ENCODE results near the gene MCM6.
A peak's percentile ranks its signal among the peaks of the same experiment; 100 is the strongest.

The MCM6 gene

DNA sequence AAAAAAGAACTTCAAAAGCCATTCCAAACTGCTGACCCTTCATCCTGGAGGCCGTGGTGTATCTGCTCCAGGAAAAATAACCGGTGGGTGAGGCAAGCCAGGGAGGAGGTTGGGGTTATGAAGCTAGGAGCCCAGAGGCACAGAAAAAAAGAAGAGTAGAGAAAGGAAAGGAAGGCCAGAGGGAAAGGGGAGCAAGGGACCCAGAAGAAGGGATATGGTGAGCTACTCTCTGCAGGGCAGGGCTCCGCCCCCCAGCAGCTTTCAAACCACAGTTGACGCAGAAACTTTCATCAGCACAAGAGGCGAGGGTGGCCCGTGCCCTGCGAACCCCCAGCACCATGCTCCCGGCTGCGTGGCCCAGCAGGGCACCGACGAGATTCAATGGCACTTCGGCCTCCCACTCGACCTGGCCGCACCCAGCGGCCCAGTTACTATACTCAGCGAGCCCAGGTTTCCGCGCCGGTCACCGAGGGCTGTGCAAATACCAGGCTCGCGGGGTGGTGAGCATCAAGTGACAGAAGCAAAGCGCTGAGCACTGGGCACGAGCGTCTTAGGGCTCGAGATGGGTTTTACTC lies 665 bp downstream of the MCM6 start:
- ChIA-PET POLR2A (interaction anchor here (1.8 kb wide), 1 partner anchor 36 kb away, joined by 5 read pairs; no protein-coding TSS in a partner anchor), CTCF (interaction anchor here (0.7 kb wide), 2 partner anchors 9 to 78 kb away, joined by 3 read pairs; no protein-coding TSS in a partner anchor)
- H3K4me3 ChIP-seq (ENCODE audit: low read depth, low read length) = peak overlapping the region; percentile 72
- DNase-seq (ENCODE audit: low read depth, low spot score) = no peak
- TF ChIP-seq, protein P1, sequence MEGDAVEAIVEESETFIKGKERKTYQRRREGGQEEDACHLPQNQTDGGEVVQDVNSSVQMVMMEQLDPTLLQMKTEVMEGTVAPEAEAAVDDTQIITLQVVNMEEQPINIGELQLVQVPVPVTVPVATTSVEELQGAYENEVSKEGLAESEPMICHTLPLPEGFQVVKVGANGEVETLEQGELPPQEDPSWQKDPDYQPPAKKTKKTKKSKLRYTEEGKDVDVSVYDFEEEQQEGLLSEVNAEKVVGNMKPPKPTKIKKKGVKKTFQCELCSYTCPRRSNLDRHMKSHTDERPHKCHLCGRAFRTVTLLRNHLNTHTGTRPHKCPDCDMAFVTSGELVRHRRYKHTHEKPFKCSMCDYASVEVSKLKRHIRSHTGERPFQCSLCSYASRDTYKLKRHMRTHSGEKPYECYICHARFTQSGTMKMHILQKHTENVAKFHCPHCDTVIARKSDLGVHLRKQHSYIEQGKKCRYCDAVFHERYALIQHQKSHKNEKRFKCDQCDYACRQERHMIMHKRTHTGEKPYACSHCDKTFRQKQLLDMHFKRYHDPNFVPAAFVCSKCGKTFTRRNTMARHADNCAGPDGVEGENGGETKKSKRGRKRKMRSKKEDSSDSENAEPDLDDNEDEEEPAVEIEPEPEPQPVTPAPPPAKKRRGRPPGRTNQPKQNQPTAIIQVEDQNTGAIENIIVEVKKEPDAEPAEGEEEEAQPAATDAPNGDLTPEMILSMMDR (IDR thresholded peaks at IDR 0.05; ENCODE audit: insufficient read depth, low read length, missing control alignments) = no peak

DNA sequence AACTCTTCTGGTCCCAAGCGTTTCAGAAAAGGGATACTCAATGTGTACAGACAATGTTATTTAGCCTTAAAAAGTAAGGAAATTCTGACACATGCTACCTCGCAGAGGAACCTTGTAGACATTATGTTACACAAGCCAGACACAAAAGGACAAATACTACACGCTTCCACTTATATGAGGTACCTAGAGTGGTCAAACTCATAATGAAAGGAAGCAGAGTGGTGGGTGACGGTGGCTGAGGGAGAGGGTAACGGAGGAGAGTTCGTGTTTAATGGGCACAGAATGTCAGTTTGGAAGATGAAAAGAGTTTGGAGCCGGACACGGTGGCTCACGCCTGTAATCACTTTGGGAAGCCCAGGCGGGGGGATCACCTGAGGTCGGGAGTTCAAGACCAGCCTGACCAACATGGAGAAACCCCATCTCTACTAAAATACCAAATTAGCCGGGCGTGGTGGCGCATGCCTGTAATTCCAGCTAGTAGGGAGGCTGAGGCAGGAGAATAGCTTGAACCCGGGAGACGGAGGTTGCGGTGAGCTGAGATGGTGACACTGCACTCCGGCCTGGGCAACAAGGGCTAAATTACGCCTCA lies 1.4 kb downstream of the MCM6 start:
- ChIA-PET POLR2A (interaction anchor here (1.8 kb wide), 1 partner anchor 35 kb away, joined by 5 read pairs; no protein-coding TSS in a partner anchor), CTCF (interaction anchor here (0.7 kb wide), 2 partner anchors 8 to 77 kb away, joined by 3 read pairs; no protein-coding TSS in a partner anchor)
- TF ChIP-seq, protein P1 (IDR thresholded peaks at IDR 0.05; ENCODE audit: insufficient read depth, low read length, missing control alignments) = no peak
- H3K4me3 ChIP-seq (ENCODE audit: low read depth, low read length) = peak overlapping the region; percentile 72
- DNase-seq (ENCODE audit: low read depth, low spot score) = no peak

DNA sequence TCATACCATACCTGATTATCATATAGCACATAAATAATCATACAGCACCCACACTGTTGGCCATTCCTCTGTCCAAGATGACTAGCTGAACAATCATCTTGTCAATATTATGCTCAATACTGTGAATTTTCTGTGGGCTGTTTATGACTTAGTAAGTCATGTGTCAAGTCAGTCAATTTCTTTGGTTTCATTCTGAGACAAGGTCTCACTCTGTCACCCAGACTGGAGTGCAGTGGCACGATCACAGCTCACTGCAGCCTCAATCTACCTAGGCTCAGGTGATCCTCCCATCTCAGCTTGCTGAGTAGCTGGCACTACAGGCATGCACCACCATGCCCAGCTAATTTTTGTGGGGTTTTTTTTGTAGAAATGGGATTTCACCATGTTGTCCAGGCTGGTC lies 5.7 kb downstream of the MCM6 start:
- TF ChIP-seq, protein P1 (IDR thresholded peaks at IDR 0.05; ENCODE audit: insufficient read depth, low read length, missing control alignments) = no peak
- H3K4me3 ChIP-seq (ENCODE audit: low read depth, low read length) = no peak overlapping the region
- CTCF ChIA-PET = interaction anchor here (0.6 to 1.8 kb wide), 3 partner anchors 11 to 73 kb away, joined by 3 to 5 read pairs (median 3); no protein-coding TSS in a partner anchor
- no peak for DNase-seq (ENCODE audit: low read depth, low spot score)
- POLR2A ChIA-PET = no interaction called here

DNA sequence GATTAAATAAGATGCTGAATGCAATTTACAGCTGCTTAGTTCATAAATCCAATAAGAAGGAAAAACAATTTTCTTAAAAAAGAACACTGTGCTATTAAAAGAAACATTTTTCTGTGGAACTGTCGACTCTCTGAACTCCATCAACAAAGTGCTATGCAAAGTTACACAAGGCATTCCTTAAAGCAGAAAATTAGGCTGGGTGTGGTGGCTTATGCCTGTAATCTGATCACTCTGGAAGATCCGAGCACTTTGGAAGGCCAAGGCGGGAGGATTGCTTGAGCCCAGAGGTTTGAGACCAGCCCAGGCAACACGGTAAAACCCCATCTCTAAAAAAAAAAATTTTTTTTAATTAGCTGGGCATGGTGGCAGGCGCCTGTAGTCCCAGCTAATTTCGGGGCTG lies 13.0 kb downstream of the MCM6 start:
- CTCF ChIA-PET = interaction anchor here (1.5 kb wide), 1 partner anchor 65 kb away, joined by 3 read pairs; no protein-coding TSS in a partner anchor
- no peak overlapping the region for H3K4me3 ChIP-seq (ENCODE audit: low read depth, low read length)

DNA sequence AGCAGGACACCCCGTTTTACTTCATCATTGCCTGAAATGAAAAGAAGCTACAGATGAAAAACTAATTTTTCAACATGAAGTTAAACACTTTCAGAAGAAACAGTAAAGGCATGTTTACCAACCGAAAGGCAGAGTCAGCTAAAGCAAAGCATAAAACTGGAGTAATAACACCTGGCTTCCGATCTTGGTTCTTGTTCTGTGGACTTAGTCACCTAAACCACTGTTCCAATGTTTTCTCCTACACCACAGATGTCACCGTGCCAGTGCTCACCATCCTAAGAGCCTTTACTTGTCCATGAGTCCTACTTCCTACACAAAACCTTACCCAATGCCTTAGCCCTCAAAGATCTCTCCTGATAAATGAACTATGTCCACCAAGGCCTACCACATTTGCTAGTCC lies 13.5 kb downstream of the MCM6 start:
- POLR2A ChIA-PET = no interaction called here
- no peak overlapping the region for H3K4me3 ChIP-seq (ENCODE audit: low read depth, low read length)
- CTCF ChIA-PET = interaction anchor here (1.5 kb wide), 1 partner anchor 65 kb away, joined by 3 read pairs; no protein-coding TSS in a partner anchor
- DNase-seq (ENCODE audit: low read depth, low spot score) = no peak
- TF ChIP-seq, protein P1 (IDR thresholded peaks at IDR 0.05; ENCODE audit: insufficient read depth, low read length, missing control alignments) = no peak

More for the DNA sequence above, 13.0 kb downstream of the MCM6 start:
- no peak for DNase-seq (ENCODE audit: low read depth, low spot score)
- POLR2A ChIA-PET = no interaction called here
- TF ChIP-seq, protein P1 (IDR thresholded peaks at IDR 0.05; ENCODE audit: insufficient read depth, low read length, missing control alignments) = no peak

DNA sequence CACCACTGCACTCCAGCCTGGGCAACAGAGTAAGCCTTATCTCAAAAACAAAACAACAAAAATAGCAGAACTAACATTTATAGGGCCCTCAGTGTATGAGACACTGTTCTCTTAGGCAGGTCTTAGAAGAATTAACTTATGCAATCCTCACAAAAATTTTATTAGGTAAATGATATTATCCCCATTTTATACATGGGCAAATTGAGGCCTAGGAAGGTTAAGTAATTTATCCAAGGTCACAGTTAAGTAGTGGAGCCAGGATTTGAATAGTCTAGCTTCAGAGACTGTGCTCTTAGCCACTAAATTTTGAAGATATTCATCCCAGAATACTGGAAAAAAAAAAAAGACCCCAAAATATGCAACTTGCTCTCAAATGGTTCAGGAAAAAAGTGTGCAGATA lies 22.8 kb downstream of the MCM6 start:
- POLR2A ChIA-PET = no interaction called here
- CTCF ChIA-PET = no interaction called here
- no peak overlapping the region for H3K4me3 ChIP-seq (ENCODE audit: low read depth, low read length)
- TF ChIP-seq, protein P1 (IDR thresholded peaks at IDR 0.05; ENCODE audit: insufficient read depth, low read length, missing control alignments) = no peak
- DNase-seq (ENCODE audit: low read depth, low spot score) = no peak

Measured in AG04449 (cell line).